SHP77 treated with DMSO at 0.1 percent for 48 hours (cell line): ENCODE data around the gene SGK2.

Experiments
- DNase-seq: peaks from one replicate; lab custom pipeline; 2025; lab: John Stamatoyannopoulos, UW

The SGK2 gene

DNA sequence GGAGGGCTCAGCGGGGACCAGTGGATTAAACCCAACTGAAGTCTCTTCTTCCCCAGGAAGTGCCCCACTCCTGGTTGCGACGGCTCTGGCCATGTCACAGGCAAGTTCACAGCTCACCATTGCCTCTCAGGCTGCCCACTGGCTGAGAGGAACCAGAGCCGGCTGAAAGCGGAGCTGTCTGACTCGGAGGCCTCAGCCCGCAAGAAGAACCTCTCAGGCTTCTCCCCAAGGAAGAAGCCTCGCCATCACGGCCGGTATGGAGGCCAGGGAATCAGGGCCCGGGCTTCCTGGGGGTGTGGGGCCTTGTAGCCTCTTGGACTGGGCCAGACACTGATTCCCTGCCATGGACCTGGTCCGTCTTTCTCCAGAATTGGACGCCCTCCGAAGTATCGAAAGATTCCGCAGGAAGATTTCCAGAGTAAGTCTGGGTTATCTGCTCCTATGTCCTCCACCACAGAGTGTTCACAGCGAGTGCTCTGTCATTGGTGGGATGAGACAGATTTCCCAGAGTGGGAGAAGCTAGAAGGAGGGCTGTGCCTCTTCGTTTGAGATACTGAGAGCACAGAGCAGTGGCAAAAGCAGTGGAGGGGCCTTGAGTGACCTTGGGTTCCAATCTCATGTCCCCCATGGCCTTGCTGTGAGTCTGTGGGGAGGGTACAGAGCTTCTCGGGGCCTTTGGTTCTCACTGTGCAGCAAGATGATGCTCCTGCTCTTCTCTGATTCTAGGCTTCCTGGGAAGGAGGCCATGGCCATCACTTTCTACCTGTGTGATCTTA is 22.6 kb upstream of the SGK2 start:
- no peak for DNase-seq

DNA sequence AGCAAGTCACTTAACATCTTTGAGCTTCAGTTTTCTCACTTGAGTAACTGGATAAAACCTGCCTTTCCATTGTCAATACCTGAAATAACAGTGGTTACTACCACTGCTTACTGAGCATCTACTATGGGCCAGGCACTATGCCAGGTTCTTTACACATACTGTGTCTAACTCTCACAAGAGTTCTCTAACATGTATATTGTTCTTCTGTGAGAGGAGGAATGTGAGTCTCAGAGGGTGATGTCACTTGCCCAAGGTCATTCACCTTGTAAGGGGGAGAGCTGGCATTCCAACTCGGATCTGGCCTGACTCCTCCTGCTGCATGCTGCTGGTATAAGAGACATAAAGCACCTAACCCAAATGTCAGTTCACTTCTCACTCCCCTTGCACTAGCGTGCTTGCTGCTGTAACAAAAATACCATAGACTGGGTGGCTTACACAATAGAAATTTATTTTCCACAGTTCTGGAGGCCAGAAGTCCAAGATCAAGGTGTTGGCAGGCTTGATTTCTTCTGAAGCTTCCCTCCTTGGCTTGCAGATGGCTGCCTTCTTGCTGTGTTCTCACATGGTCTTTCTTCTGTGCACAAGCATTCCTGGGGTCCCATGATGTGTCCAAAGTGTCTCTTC is 21.9 kb upstream of the SGK2 start:
- DNase-seq = no peak

GRCh38 chr20:43537921-43538877 is 20.6 kb upstream of the SGK2 start:
- DNase-seq = peak; percentile 18

DNA sequence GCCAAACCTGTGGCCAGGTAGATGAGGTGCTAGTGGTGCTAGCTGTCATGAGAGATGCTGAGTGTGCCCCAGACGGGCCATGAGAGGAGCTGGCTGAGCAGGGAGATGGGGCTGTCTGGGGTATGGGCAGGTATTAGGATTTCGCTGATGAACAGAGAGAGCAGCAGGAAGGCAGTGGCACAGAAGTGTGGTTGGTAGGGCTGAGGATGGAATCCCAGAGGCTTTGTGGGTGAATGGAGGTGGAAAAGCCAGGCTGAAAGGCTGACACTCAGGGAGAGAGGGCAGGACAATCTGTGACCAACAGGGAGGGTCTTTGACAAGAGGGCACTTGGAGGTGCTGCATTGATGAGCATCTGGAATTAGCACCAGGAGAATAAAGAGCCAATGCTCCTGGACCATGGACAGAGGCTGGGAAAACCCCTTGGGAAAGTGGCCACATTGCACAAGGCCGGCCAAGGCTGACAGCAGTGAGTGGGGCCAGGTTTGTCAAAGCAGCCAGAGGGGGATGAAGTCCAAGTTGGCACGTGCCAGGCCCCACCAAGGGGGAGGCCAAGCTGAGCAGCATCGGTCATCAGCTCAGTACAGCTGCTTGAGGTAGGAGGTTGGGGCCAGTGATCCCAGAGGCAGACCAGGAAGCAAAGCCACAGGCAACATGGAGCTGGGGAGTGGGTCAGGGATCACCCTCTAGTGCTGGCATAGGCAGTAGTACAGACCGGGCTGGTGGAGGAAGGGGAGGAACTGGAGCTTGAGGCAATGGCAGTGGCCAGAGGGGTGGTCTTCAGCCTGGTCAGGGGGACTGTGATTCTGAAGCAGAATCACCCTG is 19.7 kb upstream of the SGK2 start:
- no peak for DNase-seq

DNA sequence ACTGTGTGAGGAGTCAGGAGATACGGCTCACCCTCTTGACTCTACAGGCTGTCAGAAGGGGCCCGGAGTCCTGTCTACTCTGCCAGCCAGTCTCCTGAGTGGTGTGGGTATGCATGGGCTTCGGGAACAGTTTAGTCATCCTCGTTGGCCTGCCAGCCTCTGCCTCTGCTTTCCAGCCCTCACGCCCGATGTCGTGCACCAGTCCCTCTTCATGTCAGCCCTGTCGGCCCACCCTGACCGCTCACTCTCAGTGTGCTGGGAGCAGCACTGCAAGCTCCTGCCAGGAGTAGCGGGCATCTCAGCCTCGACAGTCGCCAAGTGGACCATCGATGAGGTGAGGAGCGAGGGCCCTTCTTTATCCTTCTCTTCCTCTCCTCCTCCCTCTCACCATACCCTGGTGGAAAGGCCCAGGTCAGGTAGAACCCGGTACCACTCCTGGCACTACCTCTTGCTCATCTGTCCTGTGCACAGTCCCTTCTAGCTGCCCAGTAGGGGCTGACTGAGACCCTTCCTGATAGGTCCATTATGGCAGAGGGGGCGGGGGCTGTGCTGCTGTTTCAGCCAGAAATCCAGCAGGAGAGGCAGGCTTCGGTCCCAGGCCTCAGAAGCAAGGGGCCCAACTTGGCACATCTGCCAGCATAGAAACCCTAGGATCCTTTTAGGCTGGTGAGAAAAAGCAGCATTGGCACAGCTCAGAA is 18.7 kb upstream of the SGK2 start:
- no peak for DNase-seq

- DNase-seq = no peak
Measured at GRCh38 chr20:43540673-43541060, 18.2 kb upstream of the SGK2 start.

GRCh38 chr20:43541214-43541613 is 17.6 kb upstream of the SGK2 start:
- no peak for DNase-seq

DNA sequence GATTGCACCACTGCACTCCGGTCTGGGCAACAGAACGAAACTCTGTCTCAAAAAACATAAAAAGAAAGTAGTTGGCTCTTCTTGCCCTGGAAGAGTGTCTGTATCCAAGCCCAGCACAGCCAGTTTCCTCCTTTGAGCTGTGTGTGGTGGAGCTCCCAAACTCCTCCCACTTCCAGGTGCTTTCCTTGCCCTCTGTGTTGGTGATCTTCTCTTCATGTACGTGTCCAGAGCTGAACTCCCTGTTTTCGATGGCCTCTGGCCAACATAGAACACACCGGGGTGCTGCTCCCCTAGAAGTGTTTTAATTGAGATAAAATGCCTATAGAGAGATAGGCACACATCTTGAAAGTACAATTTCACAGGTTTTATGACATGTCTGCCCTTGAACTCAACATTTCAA is 16.7 kb upstream of the SGK2 start:
- DNase-seq = no peak

DNA sequence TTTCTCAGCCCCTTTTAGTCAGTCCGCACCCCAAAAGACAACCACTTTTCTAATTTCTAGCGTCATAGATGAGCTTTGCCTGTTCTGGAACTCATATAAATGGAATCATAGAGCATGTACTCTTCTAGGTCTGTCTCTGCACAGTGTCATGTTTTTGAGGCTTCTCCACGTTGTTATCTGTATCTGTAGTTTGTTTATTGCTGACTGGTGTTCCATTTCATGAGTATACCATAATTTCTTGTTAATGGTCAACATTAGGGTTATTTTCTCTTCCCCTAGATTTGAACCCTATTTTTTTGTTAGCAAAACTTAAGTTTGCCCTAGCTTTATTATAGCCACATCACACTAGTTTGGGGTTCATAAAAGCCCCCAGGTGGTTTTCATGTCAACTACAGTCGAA is 16.2 kb upstream of the SGK2 start:
- no peak for DNase-seq

DNA sequence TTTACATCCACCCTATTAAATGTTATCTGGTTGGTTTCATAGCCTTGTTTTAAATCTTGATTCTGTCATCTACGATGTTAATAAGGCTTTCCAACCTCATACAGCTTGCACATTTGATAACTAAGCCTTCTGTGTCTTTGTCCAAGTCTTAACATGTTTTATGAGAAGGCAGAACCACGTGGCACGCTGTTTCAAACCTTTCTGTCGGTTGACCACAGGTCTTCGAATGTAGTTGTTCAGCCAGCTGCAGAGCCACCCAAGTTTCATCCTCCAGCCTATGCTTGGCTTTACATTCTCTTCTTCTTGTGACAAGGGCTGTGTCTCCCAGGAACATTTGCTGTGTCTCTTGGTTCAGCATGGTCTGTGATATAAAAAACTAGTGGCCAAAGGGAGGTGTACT is 15.7 kb upstream of the SGK2 start:
- DNase-seq = no peak

- no peak for DNase-seq
Measured at GRCh38 chr20:43544501-43544900, 14.3 kb upstream of the SGK2 start.

DNA sequence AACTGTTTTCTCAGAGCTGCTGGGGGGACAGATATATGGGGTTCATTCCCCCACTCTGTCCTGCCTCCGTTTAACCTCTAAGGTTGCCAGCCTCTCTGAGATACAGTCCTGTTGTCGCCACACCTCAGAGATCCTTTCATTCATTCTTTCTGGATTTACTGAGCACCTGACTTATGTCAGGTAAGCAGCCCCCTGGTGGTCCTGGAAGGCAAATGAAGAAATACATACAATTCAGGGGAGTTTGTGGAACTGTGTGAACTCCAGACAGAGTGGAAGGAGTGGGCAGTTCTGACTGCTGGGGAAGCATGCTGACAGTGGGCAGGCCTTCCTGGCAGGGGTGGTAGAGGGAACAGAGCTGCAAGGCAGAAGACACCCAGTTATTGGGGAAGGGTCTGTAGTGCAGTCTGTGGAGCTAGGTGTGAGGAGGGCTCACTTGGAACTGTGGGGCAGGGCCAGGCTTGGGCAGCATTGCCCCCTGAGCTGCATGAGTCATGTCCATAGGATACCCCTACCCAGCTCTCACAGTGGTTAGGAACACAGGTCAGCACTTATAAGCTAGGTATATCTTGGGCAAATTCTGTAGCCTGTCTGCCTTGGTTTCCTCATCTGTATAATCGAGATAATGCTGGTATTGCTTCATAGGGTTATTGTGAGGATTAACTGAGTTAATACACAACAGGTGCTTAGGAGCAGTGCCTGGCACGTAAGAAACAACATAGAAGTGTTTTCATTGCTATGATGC is 12.8 kb upstream of the SGK2 start:
- no peak for DNase-seq

GRCh38 chr20:43548273-43548880 is 10.4 kb upstream of the SGK2 start:
- DNase-seq = no peak

GRCh38 chr20:43549416-43550065 is 9.3 kb upstream of the SGK2 start:
- no peak for DNase-seq

DNA sequence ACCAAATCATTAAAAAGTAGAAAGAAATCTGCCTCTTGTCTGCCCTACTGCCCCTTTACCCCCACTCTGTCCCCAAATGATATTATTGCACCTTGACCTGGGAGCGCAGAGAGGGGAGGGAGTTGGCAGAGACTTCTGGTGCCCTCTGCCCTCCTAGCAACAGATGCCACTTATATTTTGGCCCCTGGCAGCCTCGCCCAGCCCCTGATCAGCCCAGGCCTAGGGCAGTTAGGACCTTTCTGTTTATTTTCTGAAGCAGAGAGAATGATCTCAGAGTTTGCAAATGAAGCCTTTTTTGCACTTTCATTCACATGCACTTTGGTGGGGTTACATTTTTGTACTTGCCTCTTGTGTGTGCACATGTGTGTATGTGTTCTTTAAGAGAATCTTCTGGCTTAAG is 8.4 kb upstream of the SGK2 start:
- no peak for DNase-seq

DNA sequence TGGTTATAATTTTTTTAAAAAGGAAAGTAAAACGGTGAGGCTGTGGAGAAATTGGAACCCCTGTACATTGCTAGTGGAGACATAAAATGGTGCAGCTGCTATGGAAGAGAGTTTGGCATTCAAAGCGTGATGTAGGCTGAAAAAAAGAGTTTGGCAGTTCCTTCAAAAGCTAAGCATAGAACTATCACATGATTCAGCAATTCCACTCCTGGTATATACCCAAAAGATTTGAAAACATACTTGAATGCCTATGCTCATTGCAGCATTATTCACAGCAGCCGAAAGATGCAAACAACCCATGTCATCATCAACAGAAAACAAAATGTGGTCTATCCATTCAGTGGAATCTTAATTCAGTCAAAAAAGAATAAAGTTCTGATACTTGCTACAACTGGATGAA is 4.5 kb upstream of the SGK2 start:
- DNase-seq = no peak

GRCh38 chr20:43559147-43559987 is 540 bp downstream of the SGK2 start:
- DNase-seq = no peak

DNA sequence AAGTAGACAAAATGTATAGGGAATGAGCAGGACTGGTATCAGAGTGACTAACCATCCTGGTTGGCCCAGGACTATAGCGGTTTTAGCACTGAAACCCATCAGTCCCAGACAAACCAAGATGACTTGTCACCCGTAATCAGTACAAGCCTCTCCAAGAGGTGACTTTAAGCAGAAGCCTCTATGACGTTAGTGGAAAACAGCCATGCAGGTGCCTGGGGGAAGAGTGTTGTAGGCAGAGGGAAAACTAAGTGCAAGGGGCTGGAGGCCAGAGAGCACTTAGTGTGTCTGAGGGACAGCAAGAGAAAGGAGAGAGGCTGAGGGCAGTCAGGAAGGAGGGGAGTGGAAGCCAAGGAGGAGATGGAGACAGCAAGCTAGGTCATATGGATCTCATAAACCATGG is 2.1 kb downstream of the SGK2 start:
- no peak for DNase-seq

GRCh38 chr20:43563429-43563828 is 4.6 kb downstream of the SGK2 start:
- DNase-seq = no peak
